Umbilical cord (tissue), 2 donors: Measurements from ENCODE around the gene TRIM34. TPM values are rescaled to one million over a fixed set of nuclear protein-coding genes. Genes with fewer than 3 reads are reported as not detected.
A peak's percentile ranks its signal among the peaks of the same experiment; 100 is the strongest.
"Not testable (repeated sequence)": the region's sequence is repeated elsewhere in the genome, so short reads cannot be mapped to it uniquely, and the experiment has no call there.

Source experiments
- DNase-seq: peaks from one replicate; pipeline ENCODE4 v3.0.0-alpha.2; 2015; ENCODE audit warnings: low spot score
- total RNA-seq: library from RNA; depleted of rRNA; stranded (reverse); fragments of >200 nt; gene quantifications from one replicate; pipeline ENCODE4 v1.2.3, GENCODE V29; 2014; ENCODE audit warnings: low replicate concordance; ENCODE audit not compliant: insufficient read depth

TRIM34 gene
- total RNA-seq, 1 donor from 2014 or later, result 10.1 TPM

- peak; percentile 86 for DNase-seq
These were observed 3.9 kb upstream of the TRIM34 start for GRCh38 chr11:5620651-5621521.

DNA sequence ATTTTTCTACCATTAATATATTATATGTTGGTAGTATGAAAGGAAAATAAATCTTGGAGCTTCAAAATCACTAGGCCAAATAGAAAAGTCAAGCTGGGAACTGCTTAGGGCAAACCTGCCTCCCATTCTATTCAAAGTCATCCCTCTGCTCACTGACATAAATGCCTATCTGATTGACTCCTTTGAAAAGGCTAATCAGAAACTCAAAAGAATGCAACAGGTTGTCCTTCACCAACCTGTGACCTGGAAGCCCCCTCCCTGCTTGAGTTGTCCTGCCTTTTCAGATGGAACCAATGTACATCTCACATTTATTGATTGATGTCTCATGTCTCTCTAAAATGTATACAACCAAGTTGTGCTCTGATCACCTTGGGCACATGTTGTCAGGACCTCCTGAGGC lies 3.2 kb upstream of the TRIM34 start:
- no peak for DNase-seq

- no peak for DNase-seq
These were observed 2.0 kb upstream of the TRIM34 start for GRCh38 chr11:5622802-5623201.

DNA sequence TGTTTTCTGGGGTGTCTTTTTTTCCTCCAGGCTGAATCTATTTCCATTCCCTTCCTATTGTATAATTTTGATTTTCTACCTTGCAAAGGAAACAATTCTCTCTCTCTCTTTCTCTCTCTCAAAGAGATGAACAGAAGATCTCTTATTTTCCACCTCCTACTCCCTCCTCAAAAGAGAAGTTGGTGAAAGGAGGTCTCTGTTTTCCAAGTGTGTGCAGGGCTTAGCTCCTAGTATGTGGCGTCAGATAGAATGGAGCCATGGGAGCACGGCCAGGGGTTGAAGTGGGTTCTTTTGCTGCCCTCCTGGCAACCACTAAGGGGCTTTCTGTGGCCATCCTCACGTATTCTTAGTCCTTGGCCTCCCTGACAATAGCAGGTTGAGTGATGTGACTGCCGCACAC lies 480 bp downstream of the TRIM34 start:
- no peak for DNase-seq

DNA sequence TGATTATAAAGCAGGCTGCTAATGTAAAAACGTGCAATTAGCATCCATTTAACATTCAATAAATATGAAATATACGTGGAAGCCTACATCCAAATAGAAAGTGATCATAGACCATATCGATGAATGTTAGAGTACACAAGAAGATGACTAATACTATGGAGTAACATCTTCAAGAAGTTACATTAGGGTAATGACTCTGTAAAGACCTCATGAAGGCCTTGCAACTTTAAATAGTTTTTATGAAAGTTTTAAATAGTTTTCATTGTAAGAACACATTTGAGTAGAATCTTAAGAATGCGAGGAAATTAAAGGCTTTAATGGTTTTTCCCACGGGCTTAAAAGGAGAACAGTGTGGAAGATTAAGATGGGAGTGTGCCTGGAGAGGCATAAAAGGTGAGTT lies 1.4 kb downstream of the TRIM34 start:
- no peak for DNase-seq

GRCh38 chr11:5631417-5631816 lies 6.6 kb downstream of the TRIM34 start:
- no peak for DNase-seq

- no peak for DNase-seq
These were observed 7.3 kb downstream of the TRIM34 start for GRCh38 chr11:5631969-5632635.

DNA sequence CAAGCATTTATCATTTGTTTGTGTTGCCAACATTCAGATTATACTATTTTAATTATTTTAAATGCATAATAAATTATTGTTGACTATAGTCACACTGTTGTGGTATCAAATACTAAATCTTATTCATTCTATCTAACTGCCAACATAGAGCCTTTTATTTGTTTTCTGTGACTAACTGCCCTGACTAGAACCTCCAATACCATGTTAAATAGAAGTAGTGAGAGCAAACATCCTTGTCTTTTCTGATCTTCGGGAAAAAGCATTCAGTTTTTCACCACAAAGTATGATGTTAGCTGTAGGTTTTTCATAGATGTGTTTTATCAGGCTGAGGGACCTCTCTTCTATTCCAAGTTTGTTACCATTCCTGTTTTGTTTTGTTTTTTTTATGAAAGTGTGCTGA lies 15.2 kb downstream of the TRIM34 start:
- DNase-seq, result no peak

DNA sequence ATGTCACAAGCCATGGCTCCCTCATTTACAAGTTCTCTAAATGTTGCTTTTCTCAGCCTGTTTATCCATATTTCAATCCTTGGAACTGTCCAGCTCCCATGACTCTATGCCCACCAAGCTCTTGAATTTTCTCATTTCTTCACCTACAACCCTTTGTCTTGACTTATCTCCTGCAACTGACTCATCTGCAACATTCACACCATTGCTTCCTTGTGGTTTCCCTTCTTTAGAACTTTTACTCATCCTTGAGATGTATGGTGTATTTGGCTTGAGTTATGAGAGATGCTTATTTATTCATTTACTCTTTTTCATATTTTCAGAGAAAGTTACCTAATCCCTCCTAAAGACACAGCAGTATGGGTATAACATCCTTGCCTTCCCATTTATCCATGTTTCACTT lies 18.8 kb downstream of the TRIM34 start:
- DNase-seq, result no peak

- DNase-seq, result no peak
These were observed 21.3 kb downstream of the TRIM34 start for GRCh38 chr11:5646139-5646538.

GRCh38 chr11:5655474-5655873 lies 30.7 kb downstream of the TRIM34 start:
- DNase-seq, result no peak

- DNase-seq, result not testable (repeated sequence)
These were observed 32.2 kb downstream of the TRIM34 start for GRCh38 chr11:5656956-5657355.

GRCh38 chr11:5658318-5658717 lies 33.5 kb downstream of the TRIM34 start:
- no peak for DNase-seq

- no peak for DNase-seq
These were observed 38.7 kb downstream of the TRIM34 start for GRCh38 chr11:5663511-5663910.

DNA sequence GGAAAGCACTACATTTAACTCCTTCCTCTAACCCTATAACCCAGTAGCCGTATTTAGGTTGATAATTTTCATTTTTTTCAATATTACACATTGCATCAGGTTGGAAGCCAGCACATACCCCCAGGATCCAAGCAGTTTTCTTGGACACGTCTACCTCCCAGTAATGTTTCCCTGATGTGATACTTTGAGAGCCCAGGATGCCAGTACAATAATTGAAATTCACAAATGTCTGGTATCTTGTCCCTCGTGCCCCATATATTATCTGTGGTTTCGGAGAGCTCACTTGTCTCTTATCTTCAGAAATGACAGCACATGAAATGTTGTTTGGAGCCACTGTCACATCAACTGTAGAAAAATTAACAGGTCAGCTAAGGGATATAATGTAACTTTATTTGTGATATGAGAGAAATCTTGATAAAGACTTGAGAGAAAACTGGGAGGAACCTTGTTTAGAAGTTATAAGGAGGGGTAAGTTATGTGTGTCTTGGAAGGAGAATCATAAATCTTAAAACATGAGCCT lies 40.3 kb downstream of the TRIM34 start:
- DNase-seq, result no peak

- no peak for DNase-seq
These were observed 41.1 kb downstream of the TRIM34 start for GRCh38 chr11:5665746-5666401.

- DNase-seq, result no peak
These were observed 41.6 kb downstream of the TRIM34 start for GRCh38 chr11:5666402-5666793.

DNA sequence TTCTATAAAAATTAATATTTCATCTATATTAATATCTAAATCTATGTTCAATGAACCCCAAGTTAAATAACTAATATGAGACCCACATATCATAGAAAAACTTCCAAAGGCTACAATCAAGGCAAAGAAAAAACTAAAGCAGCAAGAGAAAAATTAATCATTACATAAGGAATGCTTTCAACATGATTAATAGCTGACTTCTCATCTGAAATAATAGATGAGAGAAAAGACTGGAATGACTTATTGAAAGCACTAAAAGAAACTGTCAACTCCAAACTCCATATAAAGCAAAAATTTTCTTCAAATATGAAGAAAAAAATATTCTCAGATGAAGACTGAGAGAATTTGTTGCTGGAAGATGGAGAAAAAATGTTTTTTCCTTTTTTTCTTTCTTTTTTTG lies 47.0 kb downstream of the TRIM34 start:
- no peak for DNase-seq

- no peak for DNase-seq
These were observed 49.6 kb downstream of the TRIM34 start for GRCh38 chr11:5674391-5674790.

- no peak for DNase-seq
These were observed 55.0 kb downstream of the TRIM34 start for GRCh38 chr11:5679811-5680210.

DNA sequence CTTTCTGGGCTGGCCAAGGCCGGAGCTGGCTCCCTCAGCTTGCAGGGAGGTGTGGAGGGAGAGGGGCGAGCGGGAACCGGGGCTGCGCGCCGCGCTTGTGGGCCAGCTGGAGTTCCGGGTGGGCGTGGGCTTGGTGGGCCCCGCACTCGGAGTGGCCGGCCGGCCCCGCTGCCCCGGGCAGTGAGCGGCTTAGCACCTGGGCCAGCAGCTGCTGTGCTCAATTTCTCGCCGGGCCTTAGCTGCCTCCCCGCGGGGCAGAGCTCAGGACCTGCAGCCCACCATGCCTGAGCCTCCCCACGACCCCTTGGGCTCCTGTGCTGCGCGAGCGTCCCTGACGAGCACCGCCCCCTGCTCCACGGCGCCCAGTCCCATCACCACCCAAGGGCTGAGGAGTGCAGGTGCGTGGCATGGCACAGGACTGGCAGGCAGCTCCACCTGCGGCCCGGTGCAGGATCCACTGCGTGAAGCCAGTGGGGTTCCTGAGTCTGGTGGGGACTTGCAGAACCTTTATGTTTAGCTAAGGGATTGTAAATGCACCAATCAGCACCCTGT lies 58.2 kb downstream of the TRIM34 start:
- not testable (repeated sequence) for DNase-seq

GRCh38 chr11:5683620-5684019 lies 58.8 kb downstream of the TRIM34 start:
- not testable (repeated sequence) for DNase-seq
